Mesendoderm (in vitro differentiated cells): ENCODE measurements around the gene PPP4R4.

Experiments used
- DNase-seq: peaks from one replicate; pipeline ENCODE4 v3.0.0; 2013
- H2AK5ac ChIP-seq: 2 replicates; pipeline ENCODE4 v1.6.1; 2013; ENCODE audit warnings: low read length, inconsistent platforms
- H2BK120ac ChIP-seq: 2 replicates; pipeline ENCODE4 v1.6.1; 2013; ENCODE audit warnings: low read depth, mild to moderate bottlenecking, low read length, moderate library complexity, mixed read lengths
- H2BK15ac ChIP-seq: replicated peaks from 2 replicates; pipeline ENCODE4 v1.6.1; 2013; ENCODE audit warnings: low read depth, mild to moderate bottlenecking, moderate library complexity
- H2BK5ac ChIP-seq: 2 replicates; pipeline ENCODE4 v1.6.1; 2013; ENCODE audit warnings: low read length, inconsistent platforms
- H3K18ac ChIP-seq: 2 replicates; pipeline ENCODE4 v1.6.1; 2013; ENCODE audit warnings: mild to moderate bottlenecking, low read length, mixed read lengths
- H3K23ac ChIP-seq: one replicate; pipeline ENCODE4 v1.6.1; 2013; ENCODE audit warnings: low read length
- H3K27ac ChIP-seq: 2 replicates; pipeline ENCODE4 v1.5.1; 2013; ENCODE audit warnings: low read depth, mild to moderate bottlenecking, inconsistent platforms, low read length, moderate library complexity
- H3K27me3 ChIP-seq: 2 replicates; pipeline ENCODE4 v1.6.1; 2013; ENCODE audit warnings: low read length, control low read depth, mild to moderate bottlenecking, inconsistent platforms; ENCODE audit not compliant: insufficient read depth, poor library complexity
- H3K36me3 ChIP-seq: 2 replicates; pipeline ENCODE4 v1.6.1; 2013; ENCODE audit warnings: low read length, inconsistent platforms; ENCODE audit not compliant: control insufficient read depth, insufficient read depth
- H3K4ac ChIP-seq: one replicate; pipeline ENCODE4 v1.6.1; 2013; ENCODE audit warnings: low read depth, mild to moderate bottlenecking, low read length, moderate library complexity
- H3K4me1 ChIP-seq: 2 replicates; pipeline ENCODE4 v1.6.1; 2013; ENCODE audit warnings: low read depth, low read length, inconsistent platforms; ENCODE audit not compliant: control insufficient read depth
- H3K4me2 ChIP-seq: 2 replicates; pipeline ENCODE4 v1.6.1; 2013; ENCODE audit warnings: low read length
- H3K4me3 ChIP-seq: 2 replicates; pipeline ENCODE4 v1.5.1; 2013; ENCODE audit warnings: mild to moderate bottlenecking, low read length
- H3K56ac ChIP-seq: one replicate; pipeline ENCODE4 v1.6.1; 2013; ENCODE audit warnings: low read length
- H3K79me1 ChIP-seq: 2 replicates; pipeline ENCODE4 v1.6.1; 2013; ENCODE audit warnings: low read length, inconsistent platforms
- H3K79me2 ChIP-seq: 2 replicates; pipeline ENCODE4 v1.6.1; 2013; ENCODE audit warnings: mild to moderate bottlenecking, low read length; ENCODE audit not compliant: control insufficient read depth, insufficient read depth
- H3K9ac ChIP-seq: 2 replicates; pipeline ENCODE4 v1.6.1; 2013; ENCODE audit warnings: low read length, inconsistent platforms
- H4K5ac ChIP-seq: one replicate; pipeline ENCODE4 v1.6.1; 2013; ENCODE audit warnings: low read length
- H4K8ac ChIP-seq: one replicate; pipeline ENCODE4 v1.6.1; 2013; ENCODE audit warnings: low read depth, mild to moderate bottlenecking, control low read depth, low read length, moderate library complexity
- WGBS: extraction: QIAGEN DNeasy Blood & Tissue Kit; methylation state at CpG from one replicate; pipeline ENCODE4 v1.1.7; 2013; ENCODE audit warnings: low lambda C conversion rate, missing lambda C conversion rate; ENCODE audit not compliant: insufficient coverage; ENCODE audit errors: extremely low coverage; 5-methylcytosine and 5-hydroxymethylcytosine counted together

The PPP4R4 gene

DNA sequence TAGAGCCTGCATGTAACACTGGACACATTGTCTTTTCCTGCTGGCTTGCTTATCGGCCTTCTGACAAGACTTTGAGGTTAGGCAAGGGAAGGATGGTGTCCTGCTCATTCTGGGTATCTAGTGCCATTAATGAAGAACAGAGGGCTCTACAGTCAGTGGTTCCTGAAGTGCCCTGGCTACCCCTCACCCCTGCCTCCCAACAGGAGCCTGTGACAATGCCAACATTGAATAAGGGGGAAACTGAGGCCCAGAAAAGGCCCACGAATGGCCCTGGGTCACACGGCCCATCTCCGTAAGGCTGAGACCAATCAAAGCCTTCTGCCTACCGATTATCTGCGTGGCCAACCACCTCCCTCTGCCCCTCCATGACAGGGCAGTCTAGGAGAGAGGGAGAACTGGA lies 46.8 kb upstream of the PPP4R4 start:
- Histone ChIP-seq H3K27me3 (no peaks in the 10 kb centered on the region), H3K4me3 (no peak overlapping the region), H3K4me2 (no peak overlapping the region), H3K23ac (no peak overlapping the region), H3K56ac (no peak overlapping the region), H2AK5ac (no peak overlapping the region), H2BK5ac (no peak overlapping the region), H3K9ac (no peak overlapping the region), H3K4me1 (no peaks in the 10 kb centered on the region), H3K18ac (no peak overlapping the region), H3K27ac (no peak overlapping the region), H2BK15ac (no peak overlapping the region), H3K36me3 (no peaks in the 10 kb centered on the region), H3K79me1 (no peaks in the 10 kb centered on the region), H4K5ac (no peak overlapping the region), H3K4ac (no peak overlapping the region), H2BK120ac (no peak overlapping the region), H4K8ac (no peak overlapping the region), H3K79me2 (no peaks in the 10 kb centered on the region)
- no peak for DNase-seq
- WGBS = no CpG with 5 or more reads among the region's 6 CpGs

DNA sequence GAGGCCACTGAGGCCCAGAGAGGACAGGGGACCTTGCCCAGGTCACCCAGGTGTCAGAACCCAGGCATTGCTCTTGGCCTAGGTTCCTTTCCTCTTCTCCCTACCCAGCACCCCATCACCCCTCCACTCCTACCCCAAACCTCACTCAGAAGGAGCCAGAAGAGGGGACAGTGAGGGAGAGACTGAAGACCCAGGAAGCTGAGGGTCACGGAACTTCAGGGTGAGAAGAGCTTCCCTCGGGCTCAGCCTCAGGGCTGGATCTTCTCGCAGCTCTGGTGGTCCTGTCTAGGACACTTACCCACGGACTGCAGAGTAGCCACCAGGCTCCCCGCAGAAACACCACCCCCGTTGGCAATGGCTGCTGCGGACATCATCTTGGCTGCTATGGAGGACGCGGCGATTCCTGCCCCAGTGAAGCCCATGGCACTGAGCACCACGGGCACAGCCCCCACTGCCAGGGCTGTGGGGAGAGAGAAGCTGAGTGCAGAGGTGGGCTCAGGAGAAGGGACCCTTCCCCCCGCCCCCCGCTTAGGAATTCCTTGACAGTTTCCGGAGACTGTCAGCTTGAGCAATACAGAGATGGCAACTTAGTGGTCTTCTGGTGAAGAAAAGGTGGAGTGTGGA lies 45.8 kb upstream of the PPP4R4 start:
- H3K27me3 ChIP-seq = no peaks in the 10 kb centered on the region
- no CpG with 5 or more reads among the region's 14 CpGs for WGBS
- DNase-seq = no peak
- peak overlapping the region; percentile 59 for H3K23ac ChIP-seq
- H3K18ac ChIP-seq = no peak overlapping the region
- H3K4ac ChIP-seq = no peak overlapping the region
- no peaks in the 10 kb centered on the region for H3K4me1 ChIP-seq
- peak overlapping the region; percentile 91 for H3K56ac ChIP-seq
- peak overlapping the region; percentile 79 for H3K9ac ChIP-seq
- no peaks in the 10 kb centered on the region for H3K36me3 ChIP-seq
- H3K4me3 ChIP-seq = no peak overlapping the region
- H3K4me2 ChIP-seq = peak overlapping the region; percentile 88
- H3K27ac ChIP-seq = no peak overlapping the region
- no peaks in the 10 kb centered on the region for H3K79me2 ChIP-seq
- H2AK5ac ChIP-seq = no peak overlapping the region
- H4K5ac ChIP-seq = no peak overlapping the region
- H2BK15ac ChIP-seq = no peak overlapping the region
- no peaks in the 10 kb centered on the region for H3K79me1 ChIP-seq
- no peak overlapping the region for H2BK5ac ChIP-seq
- H4K8ac ChIP-seq = no peak overlapping the region
- no peak overlapping the region for H2BK120ac ChIP-seq

DNA sequence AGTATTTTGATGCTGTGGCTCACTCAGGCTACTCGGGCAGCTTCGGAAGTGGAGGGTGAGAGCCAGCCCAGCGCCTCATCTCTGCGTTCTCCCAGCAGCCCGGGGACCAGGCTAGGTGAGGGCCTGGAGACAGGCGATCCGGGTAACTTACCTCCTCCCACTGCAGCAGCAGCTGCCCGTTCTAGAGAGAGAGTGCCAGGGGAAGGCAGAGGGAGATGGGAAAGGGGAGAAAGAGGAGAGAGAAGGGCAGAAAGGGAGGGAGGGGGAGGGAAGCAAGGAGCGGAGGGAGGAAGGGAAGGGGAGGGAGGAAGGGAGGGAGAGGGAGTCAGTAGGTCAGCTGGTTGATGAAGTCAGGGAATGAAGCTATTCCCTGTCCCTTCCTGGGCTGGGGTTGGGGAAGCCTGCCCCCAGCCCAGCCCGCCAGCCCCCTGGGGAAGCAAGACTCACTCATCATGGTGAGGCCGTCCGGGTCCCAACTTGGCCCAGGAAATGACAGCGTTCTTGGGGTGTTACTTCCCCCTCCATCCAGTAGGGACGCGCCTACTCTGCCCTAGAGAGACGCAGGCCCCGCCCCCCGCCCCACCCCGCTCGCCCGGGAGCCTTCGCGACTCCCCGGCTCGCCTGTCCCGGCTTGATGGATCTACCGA lies 44.9 kb upstream of the PPP4R4 start, which contains the start of gene IFI27L2:
Gene IFI27L2 (minus strand): TSS at position 494 of the 647 bp plus-strand sequence. CDS start 40 bp downstream, at position 454.
- H2BK5ac ChIP-seq = peak within 1 kb of the TSS; percentile 63
- peak within 1 kb of the TSS; percentile 53 for H3K4me3 ChIP-seq
- no peak within 1 kb of the TSS for H4K5ac ChIP-seq
- H3K56ac ChIP-seq = peak within 1 kb of the TSS; percentile 91
- no peak within 1 kb of the TSS for H2BK120ac ChIP-seq
- H3K27me3 ChIP-seq = no peaks in the 10 kb centered on the region
- H3K27ac ChIP-seq = no peak within 1 kb of the TSS
- WGBS = no CpG with 5 or more reads among the region's 27 CpGs
- H4K8ac ChIP-seq = no peak within 1 kb of the TSS
- H2AK5ac ChIP-seq = no peak within 1 kb of the TSS
- peak within 1 kb of the TSS; percentile 59 for H3K23ac ChIP-seq
- H3K36me3 ChIP-seq = no peaks in the 10 kb centered on the region
- H3K4me1 ChIP-seq = no peaks in the 10 kb centered on the region
- peak within 1 kb of the TSS; percentile 79 for H3K9ac ChIP-seq
- peak; percentile 93 for DNase-seq
- no peak within 1 kb of the TSS for H3K4ac ChIP-seq
- H3K18ac ChIP-seq = peak within 1 kb of the TSS; percentile 22
- H3K79me1 ChIP-seq = no peaks in the 10 kb centered on the region
- H3K4me2 ChIP-seq = peak within 1 kb of the TSS; percentile 88
- H3K79me2 ChIP-seq = no peaks in the 10 kb centered on the region
- H2BK15ac ChIP-seq = no peak within 1 kb of the TSS

DNA sequence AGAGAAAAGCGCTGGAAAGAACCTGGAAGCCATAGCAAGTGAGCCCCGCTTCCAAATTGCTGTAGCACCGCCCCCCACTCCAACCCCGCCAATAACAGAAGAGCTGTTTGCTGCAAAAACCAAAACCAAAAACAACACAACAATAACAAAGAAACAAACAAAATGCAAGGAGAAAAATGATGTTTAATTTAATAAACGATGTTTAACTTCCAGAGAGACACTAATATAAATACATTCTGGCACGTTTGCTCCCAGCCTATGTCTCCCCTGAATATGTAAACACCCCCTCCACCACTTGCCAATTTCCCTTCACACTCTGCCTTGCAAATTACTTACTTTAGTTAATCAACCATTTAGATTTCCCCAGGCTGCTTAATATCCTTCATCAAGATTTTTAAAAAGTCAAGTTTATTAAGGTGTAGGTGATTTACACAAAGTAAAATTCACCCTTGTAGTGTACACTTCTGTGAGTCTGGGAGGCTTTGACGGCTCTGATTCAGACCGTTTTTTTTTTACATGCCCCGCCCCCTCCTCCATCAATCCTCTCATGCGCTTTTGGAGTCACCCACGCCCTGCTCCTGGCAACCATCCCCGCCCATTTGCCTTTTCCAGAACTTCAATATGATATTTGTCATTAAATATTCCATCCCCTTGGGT lies 44.2 kb upstream of the PPP4R4 start:
- H3K27ac ChIP-seq = no peak overlapping the region
- no peak overlapping the region for H2BK120ac ChIP-seq
- H4K8ac ChIP-seq = no peak overlapping the region
- peak overlapping the region; percentile 30 for H3K56ac ChIP-seq
- no CpG with 5 or more reads among the region's 12 CpGs for WGBS
- no peaks in the 10 kb centered on the region for H3K36me3 ChIP-seq
- no peak overlapping the region for H3K18ac ChIP-seq
- H2AK5ac ChIP-seq = no peak overlapping the region
- no peaks in the 10 kb centered on the region for H3K4me1 ChIP-seq
- peak; percentile 61 for DNase-seq
- H3K9ac ChIP-seq = peak overlapping the region; percentile 48
- H2BK5ac ChIP-seq = no peak overlapping the region
- no peak overlapping the region for H2BK15ac ChIP-seq
- no peaks in the 10 kb centered on the region for H3K79me2 ChIP-seq
- H3K4me2 ChIP-seq = peak overlapping the region; percentile 80
- no peak overlapping the region for H3K23ac ChIP-seq
- H3K27me3 ChIP-seq = no peaks in the 10 kb centered on the region
- H4K5ac ChIP-seq = no peak overlapping the region
- H3K4ac ChIP-seq = no peak overlapping the region
- peak overlapping the region; percentile 26 for H3K4me3 ChIP-seq
- H3K79me1 ChIP-seq = no peaks in the 10 kb centered on the region

DNA sequence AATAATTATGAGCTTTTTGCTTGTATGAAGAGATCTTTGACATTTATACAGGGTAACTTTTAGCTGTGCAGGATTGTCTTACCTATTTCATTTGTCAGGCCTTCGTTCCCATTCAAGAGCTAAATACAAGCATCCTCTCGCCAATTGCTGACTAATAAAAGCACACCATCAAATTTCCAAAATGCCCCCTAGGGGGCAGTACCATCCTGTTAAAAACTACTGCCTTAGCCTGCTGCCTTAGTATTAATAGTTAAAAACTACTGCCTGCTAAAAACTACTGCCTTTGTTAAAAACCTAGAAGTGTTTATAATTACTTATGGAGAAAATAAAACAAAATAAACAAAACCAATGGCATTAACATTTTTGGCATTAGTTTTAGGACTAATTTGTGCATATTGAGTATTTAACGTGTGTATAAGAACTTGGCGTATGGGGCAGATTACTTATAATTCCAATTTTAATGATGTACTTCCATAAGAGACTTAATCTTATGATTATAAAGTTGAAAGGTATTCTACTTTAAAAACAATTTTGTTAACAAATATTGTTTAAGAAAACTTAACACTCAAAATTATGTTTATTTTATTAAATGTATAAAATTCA lies 41.7 kb upstream of the PPP4R4 start:
- Histone ChIP-seq H3K56ac (no peak overlapping the region), H3K23ac (no peak overlapping the region), H3K4ac (no peak overlapping the region), H2BK15ac (no peak overlapping the region), H4K8ac (no peak overlapping the region), H2BK120ac (no peak overlapping the region), H3K79me1 (no peaks in the 10 kb centered on the region), H3K4me2 (no peak overlapping the region), H3K9ac (no peak overlapping the region), H2AK5ac (no peak overlapping the region), H4K5ac (no peak overlapping the region), H3K79me2 (no peaks in the 10 kb centered on the region), H3K36me3 (no peaks in the 10 kb centered on the region), H3K27ac (no peak overlapping the region), H3K4me3 (no peak overlapping the region), H3K18ac (no peak overlapping the region), H2BK5ac (no peak overlapping the region), H3K27me3 (no peaks in the 10 kb centered on the region), H3K4me1 (no peaks in the 10 kb centered on the region)
- peak; percentile 78 for DNase-seq
- WGBS = no CpG with 5 or more reads among the region's 4 CpGs
